Measurements from ENCODE around the gene GGA1. TPM values are rescaled to one million over a fixed set of nuclear protein-coding genes. Genes with fewer than 3 reads are reported as not detected.
A peak's percentile ranks its signal among the peaks of the same experiment; 100 is the strongest.

Gene GGA1
- total and polyA plus RNA-seq, 11 donors, result 22.7 to 45.7 (median 27.4) TPM

GRCh38 chr22:37563153-37564081 is 45.2 kb upstream of the GGA1 start:
- peak in 3 of 5 donors; percentile 67 to 79 (median 71) for DNase-seq

GRCh38 chr22:37564111-37564711 is 44.4 kb upstream of the GGA1 start:
- Histone ChIP-seq H3K27ac (peak overlapping the region; percentile 35 to 100 (median 96)), H3K4me1 (peaks cover 14 to 84% (median 71%) of the 10 kb centered on the region in 12 donors), H3K36me3 (peaks cover 0 to 38% (median 27%) of the 10 kb centered on the region in 9 donors), H3K4me3 (peak overlapping the region in 7 of 12 donors; percentile 10 to 82 (median 34)), H3K9me3 (no peaks in the 10 kb centered on the region), H3K27me3 (peaks cover 0 to 24% (median 0%) of the 10 kb centered on the region in 9 donors)
- DNase-seq (peak in 2 of 5 donors; percentile 67 to 76), ATAC-seq (peak in 1 of 4 donors; percentile 51)
- WGBS, 4 donors, result 45 to 56% (median 48%) methylated on average over 7 of the region's 7 CpGs
- no peak for TF ChIP-seq POLR2A (IDR thresholded peaks at IDR 0.05)
- TF ChIP-seq CTCF (IDR thresholded peaks at IDR 0.05), result no peak
- intact Hi-C loops (cut with DNase I), result no loop called here

More at GRCh38 chr22:37563153-37564081, 45.2 kb upstream of the GGA1 start:
- peaks cover 14 to 88% (median 72%) of the 10 kb centered on the region in 12 donors for H3K4me1 ChIP-seq
- H3K4me3 ChIP-seq, result peak overlapping the region in 9 of 12 donors; percentile 17 to 93 (median 66)
- no peaks in the 10 kb centered on the region for H3K9me3 ChIP-seq
- H3K27me3 ChIP-seq, result peaks cover 0 to 30% (median 0%) of the 10 kb centered on the region in 9 donors
- ATAC-seq, result peak in 3 of 4 donors; percentile 9 to 34 (median 18)
- TF ChIP-seq POLR2A (IDR thresholded peaks at IDR 0.05), result no peak
- TF ChIP-seq CTCF (IDR thresholded peaks at IDR 0.05), result no peak
- peak overlapping the region; percentile 35 to 100 (median 96) for H3K27ac ChIP-seq
- intact Hi-C loops (cut with DNase I), result loop anchor here in 2 of 10 donors (1.0 to 2.0 kb wide), 2 partner anchors 17 kb away; no protein-coding TSS in a partner anchor
- 40 to 50% (median 45%) methylated on average over 14 of the region's 14 CpGs for WGBS, 4 donors
- peaks cover 0 to 34% (median 23%) of the 10 kb centered on the region in 9 donors for H3K36me3 ChIP-seq

GRCh38 chr22:37565830-37566229 is 42.8 kb upstream of the GGA1 start:
- DNase-seq (no peak), ATAC-seq (no peak)
- Histone ChIP-seq H3K4me3 (peak overlapping the region in 2 of 12 donors; percentile 7 to 13), H3K27ac (peak overlapping the region in 11 of 12 donors; percentile 32 to 100 (median 60)), H3K36me3 (peaks cover 0 to 38% (median 27%) of the 10 kb centered on the region in 9 donors), H3K4me1 (peaks cover 14 to 90% (median 70%) of the 10 kb centered on the region in 12 donors), H3K27me3 (peaks cover 0 to 18% (median 0%) of the 10 kb centered on the region in 9 donors), H3K9me3 (no peaks in the 10 kb centered on the region)
- TF ChIP-seq CTCF (IDR thresholded peaks at IDR 0.05) (no peak), POLR2A (IDR thresholded peaks at IDR 0.05) (no peak)
- WGBS, 4 donors, result 48 to 60% (median 50%) methylated on average over 17 of the region's 17 CpGs
- intact Hi-C loops (cut with DNase I), result loop anchor here in 6 of 10 donors (2.0 to 5.0 kb wide), 4 partner anchors 21 to 249 kb away; no protein-coding TSS in a partner anchor

Measured in heart left ventricle (tissue), 16 donors.